Small intestine (tissue), 7 donors: ENCODE measurements around the gene ENOX1. TPM values are rescaled to one million over a fixed set of nuclear protein-coding genes. Genes with fewer than 3 reads are reported as not detected.
A peak's percentile ranks its signal among the peaks of the same experiment; 100 is the strongest.

Experiments
- DNase-seq, 2 donors: peaks; one replicate each; pipeline versions ENCODE4 v3.0.0 to v3.0.0-alpha.2; 2013
- FAIRE-seq: peaks from 2 replicates; lab custom pipeline; 2012; peaks lifted over from hg19 to GRCh38; lab: Jason Lieb, UNC
- H3K27ac ChIP-seq, 3 donors: one replicate each; pipeline ENCODE4 v1.5.1; 2013; ENCODE audit warnings: low read length in 2 of 3, mild to moderate bottlenecking in 2 of 3, control low read depth in 1 of 3, inconsistent platforms in 1 of 3, low read depth in 1 of 3, moderate library complexity in 1 of 3
- H3K27me3 ChIP-seq, 3 donors: one replicate each; pipeline ENCODE4 v1.6.1; 2013; ENCODE audit warnings: low read length in 3 of 3, inconsistent platforms in 1 of 3; ENCODE audit not compliant: control insufficient read depth in 3 of 3, insufficient read depth in 3 of 3
- H3K36me3 ChIP-seq, 3 donors: one replicate each; pipeline ENCODE4 v1.6.1; 2013; ENCODE audit warnings: low read length in 3 of 3, inconsistent platforms in 1 of 3, low read depth in 1 of 3, mild to moderate bottlenecking in 1 of 3, moderate library complexity in 1 of 3; ENCODE audit not compliant: control insufficient read depth in 3 of 3, insufficient read depth in 2 of 3
- H3K4me1 ChIP-seq, 3 donors: one replicate each; pipeline ENCODE4 v1.6.1; 2013; ENCODE audit warnings: low read length in 2 of 3, inconsistent platforms in 1 of 3, low read depth in 1 of 3, mild to moderate bottlenecking in 1 of 3, moderate library complexity in 1 of 3; ENCODE audit not compliant: control insufficient read depth in 3 of 3, insufficient read depth in 2 of 3
- H3K4me3 ChIP-seq, 3 donors: one replicate each; pipeline ENCODE4 v1.5.1; 2013; ENCODE audit warnings: low read length in 3 of 3, control low read depth in 1 of 3, inconsistent platforms in 1 of 3, low read depth in 1 of 3, mild to moderate bottlenecking in 1 of 3, moderate library complexity in 1 of 3
- H3K9me3 ChIP-seq, 2 donors: one replicate each; pipeline ENCODE4 v1.6.1; 2013; ENCODE audit warnings: low read depth in 1 of 2, low read length in 1 of 2; ENCODE audit not compliant: control insufficient read depth in 2 of 2, insufficient read depth in 1 of 2
- WGBS, 3 donors: extraction: QIAGEN DNeasy Blood & Tissue Kit; methylation state at CpG; one replicate each; pipeline ENCODE4 v1.1.7; 2013; 5-methylcytosine and 5-hydroxymethylcytosine counted together
- polyA plus RNA-seq, 4 donors: library from polyadenylated mRNA; stranded (reverse) in 3 of 4; unstranded in 1 of 4; fragments of 200-250 nt in 3 of 4; fragments of 120-200 nt in 1 of 4; gene quantifications; one replicate each; pipeline versions ENCODE4 v1.2.1 to v1.2.3, GENCODE V29; 2013
- donor health status: healthy with polysubstance abuse.
- donor health status: control.
- donor health status: control.
- donor health status: Bipolar disorder and iron deficiency.
- donor health status: healthy.

The ENOX1 gene
- polyA plus RNA-seq, 4 donors: 0.27 to 0.87 (median 0.72) TPM; not detected in 1

DNA sequence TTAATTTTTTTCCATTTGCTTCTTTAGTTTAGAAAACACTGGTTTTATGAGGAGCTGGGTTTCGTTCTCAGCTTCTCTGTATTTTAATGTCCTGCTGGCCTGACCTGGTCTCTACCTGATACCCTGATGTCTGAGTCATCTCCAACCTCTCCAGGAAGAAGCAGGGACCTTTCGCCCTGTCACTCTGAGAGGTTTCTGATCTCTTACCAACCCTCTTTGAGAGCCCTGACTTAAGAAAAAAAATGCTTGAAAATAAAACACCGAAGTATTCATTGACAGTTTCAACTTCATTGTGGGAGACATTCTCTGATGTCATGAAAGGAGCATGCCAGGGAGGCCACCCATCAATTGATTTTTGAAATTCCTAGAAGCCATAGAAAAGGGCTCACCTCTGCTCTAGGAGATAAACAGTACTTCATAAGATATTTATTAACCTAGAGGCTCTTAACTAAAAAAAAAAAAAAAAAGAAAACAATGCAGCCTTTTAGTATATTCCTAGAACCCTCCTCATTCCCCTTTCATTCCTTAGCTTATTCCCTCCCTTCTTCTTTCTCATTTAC, 234.8 kb downstream of the ENOX1 start:
- Histone ChIP-seq H3K27me3 (no peaks in the 10 kb centered on the region), H3K36me3 (no peaks in the 10 kb centered on the region), H3K4me3 (no peak overlapping the region), H3K27ac (peak overlapping the region in 1 of 3 donors; percentile 49), H3K9me3 (no peaks in the 10 kb centered on the region), H3K4me1 (peaks cover 0 to 10% (median 0%) of the 10 kb centered on the region in 3 donors)
- FAIRE-seq: no peak
- 52 to 69% (median 61%) methylated on average over 3 of the region's 3 CpGs for WGBS, 3 donors
- peak in 1 of 2 donors; percentile 38 for DNase-seq

DNA sequence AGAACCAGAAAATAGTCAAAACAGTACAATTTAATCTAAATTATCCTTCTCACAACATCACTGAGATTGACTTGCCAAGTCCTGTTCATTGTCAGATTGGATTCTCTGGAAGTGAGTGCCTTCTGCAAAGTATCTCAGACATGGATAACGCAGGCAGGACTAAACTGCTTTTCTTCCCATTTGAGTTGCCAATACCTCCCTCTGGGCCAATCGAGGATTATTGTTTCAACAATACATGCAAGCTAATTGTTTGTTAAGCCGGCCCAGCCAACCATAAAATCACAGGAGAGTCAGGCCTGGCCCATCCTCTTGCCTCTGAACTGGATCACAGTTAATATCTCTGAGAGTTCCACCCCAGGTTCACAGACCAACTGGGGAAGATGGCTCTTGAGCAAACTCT, 240.0 kb downstream of the ENOX1 start:
- no peak overlapping the region for H3K27ac ChIP-seq
- peaks cover 0 to 3% of the 10 kb centered on the region in 2 donors for H3K9me3 ChIP-seq
- FAIRE-seq (no peak), DNase-seq (no peak)
- no peaks in the 10 kb centered on the region for H3K27me3 ChIP-seq
- H3K36me3 ChIP-seq: no peaks in the 10 kb centered on the region
- no peak overlapping the region for H3K4me3 ChIP-seq
- H3K4me1 ChIP-seq: peaks cover 0 to 5% (median 0%) of the 10 kb centered on the region in 3 donors
- WGBS, 3 donors: 42 to 60% (median 58%) methylated on average over 3 of the region's 3 CpGs

DNA sequence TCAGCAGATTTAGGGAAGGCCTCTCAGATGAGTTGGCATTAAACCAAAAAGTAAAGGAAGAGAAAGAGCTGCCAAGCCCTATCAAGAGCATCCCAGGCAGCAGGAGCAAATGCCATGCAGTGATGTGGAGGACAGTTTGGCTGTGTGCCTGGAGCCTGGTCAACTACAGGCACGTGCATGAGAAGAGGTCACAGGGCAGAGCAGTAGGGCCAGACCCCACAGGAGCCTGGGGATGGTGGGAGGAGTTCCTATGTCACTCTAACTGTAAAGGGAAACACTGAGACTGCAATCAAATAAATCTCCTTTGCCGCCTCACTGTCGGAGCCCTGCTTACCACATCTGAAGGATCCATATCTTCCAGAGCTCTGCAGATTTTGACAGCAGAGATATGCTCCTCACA, 240.5 kb downstream of the ENOX1 start:
- Histone ChIP-seq H3K4me1 (peaks cover 0 to 3% (median 0%) of the 10 kb centered on the region in 3 donors), H3K27ac (no peak overlapping the region), H3K4me3 (no peak overlapping the region), H3K36me3 (no peaks in the 10 kb centered on the region), H3K9me3 (peaks cover 0 to 3% of the 10 kb centered on the region in 2 donors), H3K27me3 (no peaks in the 10 kb centered on the region)
- no peak for DNase-seq
- no peak for FAIRE-seq
- 49 to 69% (median 62%) methylated on average over 3 of the region's 3 CpGs for WGBS, 3 donors

DNA sequence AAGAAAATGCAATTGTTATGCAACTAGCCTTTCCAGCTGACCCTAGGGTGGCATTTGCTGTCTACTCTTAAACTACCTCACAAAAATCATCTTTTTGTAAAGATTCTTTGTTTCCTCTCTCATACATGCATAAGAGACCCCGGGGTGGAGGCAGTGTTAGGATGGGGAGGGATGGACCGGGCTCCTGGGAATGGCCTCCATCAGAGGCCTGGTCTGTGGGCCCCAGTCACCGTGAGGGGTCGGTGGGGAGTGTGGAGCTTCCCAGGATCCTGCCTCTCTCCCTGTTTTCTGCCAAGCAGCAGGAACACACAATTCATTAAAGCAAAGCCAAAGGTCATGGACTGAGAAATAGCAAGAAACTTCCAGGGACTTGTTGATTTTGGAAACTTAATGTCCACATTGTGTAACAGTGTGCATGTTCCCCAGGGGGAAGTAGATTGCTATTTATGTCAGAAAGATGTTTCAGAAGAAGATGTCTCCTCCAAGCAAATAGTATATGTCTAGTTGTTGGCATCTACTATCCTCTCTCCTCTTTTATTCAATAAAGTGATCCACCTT, 241.4 kb downstream of the ENOX1 start:
- peaks cover 0 to 3% of the 10 kb centered on the region in 2 donors for H3K9me3 ChIP-seq
- FAIRE-seq (no peak), DNase-seq (no peak)
- 77 to 92% (median 90%) methylated on average over 4 of the region's 4 CpGs for WGBS, 3 donors
- H3K27ac ChIP-seq: no peak overlapping the region
- H3K27me3 ChIP-seq: no peaks in the 10 kb centered on the region
- no peaks in the 10 kb centered on the region for H3K4me1 ChIP-seq
- H3K4me3 ChIP-seq: no peak overlapping the region
- no peaks in the 10 kb centered on the region for H3K36me3 ChIP-seq

DNA sequence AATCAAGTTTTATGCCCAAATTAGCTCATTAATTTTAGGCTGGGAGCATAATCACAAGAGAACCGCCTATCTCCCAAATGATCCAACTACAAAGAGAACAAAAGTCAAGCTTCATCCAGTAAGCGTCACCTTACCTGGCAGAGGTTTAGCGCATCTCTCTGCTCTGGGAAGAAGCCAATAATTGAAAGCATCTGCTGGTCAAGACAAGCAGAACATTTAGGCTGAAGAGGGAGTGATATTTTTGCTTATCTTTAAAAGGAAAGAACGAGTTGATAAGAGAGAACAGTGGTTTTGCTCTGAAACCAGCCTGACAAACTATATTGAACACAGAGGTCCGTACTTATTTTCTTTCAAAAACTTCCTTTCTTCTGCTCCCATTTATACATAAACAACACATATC, 242.1 kb downstream of the ENOX1 start:
- no peak overlapping the region for H3K4me3 ChIP-seq
- DNase-seq: no peak
- H3K27ac ChIP-seq: no peak overlapping the region
- H3K9me3 ChIP-seq: peaks cover 0 to 3% of the 10 kb centered on the region in 2 donors
- 80 to 89% (median 81%) methylated on average over 5 of the region's 5 CpGs for WGBS, 3 donors
- no peaks in the 10 kb centered on the region for H3K4me1 ChIP-seq
- no peaks in the 10 kb centered on the region for H3K27me3 ChIP-seq
- H3K36me3 ChIP-seq: no peaks in the 10 kb centered on the region
- FAIRE-seq: no peak

DNA sequence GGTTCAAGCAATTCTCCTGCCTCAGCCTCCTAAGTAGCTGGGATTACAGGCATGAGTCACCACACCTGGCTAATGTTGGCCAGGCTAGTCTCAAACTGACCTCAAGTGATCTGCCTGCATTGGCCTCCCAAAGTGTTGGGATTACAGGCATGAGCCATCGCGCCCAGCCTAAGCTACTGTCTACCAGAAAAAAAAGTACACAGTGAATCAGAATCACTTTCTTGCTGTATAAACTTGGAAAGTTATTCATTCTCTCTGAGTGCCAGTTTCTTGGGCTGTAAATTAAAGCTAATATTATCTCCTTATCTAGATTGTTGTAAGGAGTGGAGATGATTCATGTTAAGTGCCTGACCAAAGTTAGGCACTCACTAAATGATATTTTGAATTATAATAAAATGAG, 242.8 kb downstream of the ENOX1 start:
- 91 to 100% (median 97%) methylated on average over 2 of the region's 2 CpGs for WGBS, 3 donors
- no peak for FAIRE-seq
- peaks cover 0 to 3% of the 10 kb centered on the region in 2 donors for H3K9me3 ChIP-seq
- DNase-seq: no peak
- H3K27me3 ChIP-seq: no peaks in the 10 kb centered on the region
- no peak overlapping the region for H3K4me3 ChIP-seq
- no peaks in the 10 kb centered on the region for H3K36me3 ChIP-seq
- no peak overlapping the region for H3K27ac ChIP-seq
- no peaks in the 10 kb centered on the region for H3K4me1 ChIP-seq

DNA sequence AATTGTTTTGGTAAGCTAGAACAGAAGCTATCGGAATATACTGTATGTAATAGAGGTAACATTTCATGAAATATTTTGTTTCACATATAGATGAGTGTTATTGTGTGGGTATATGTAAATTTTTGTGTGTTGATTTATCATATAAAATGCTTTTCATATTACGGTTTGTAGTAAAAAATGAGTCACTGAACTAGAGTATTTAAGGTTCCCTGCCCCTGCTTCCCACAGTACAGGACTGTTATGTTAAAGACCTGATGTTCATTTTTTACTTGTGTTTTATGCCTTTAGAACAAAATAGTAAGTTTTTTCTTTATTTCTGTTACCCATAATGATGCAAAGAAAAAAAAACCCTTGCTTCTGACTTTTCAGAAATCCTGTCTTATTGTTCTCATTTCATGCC, 243.4 kb downstream of the ENOX1 start:
- 90 to 92% (median 90%) methylated on average over 2 of the region's 2 CpGs for WGBS, 3 donors
- FAIRE-seq: no peak

DNA sequence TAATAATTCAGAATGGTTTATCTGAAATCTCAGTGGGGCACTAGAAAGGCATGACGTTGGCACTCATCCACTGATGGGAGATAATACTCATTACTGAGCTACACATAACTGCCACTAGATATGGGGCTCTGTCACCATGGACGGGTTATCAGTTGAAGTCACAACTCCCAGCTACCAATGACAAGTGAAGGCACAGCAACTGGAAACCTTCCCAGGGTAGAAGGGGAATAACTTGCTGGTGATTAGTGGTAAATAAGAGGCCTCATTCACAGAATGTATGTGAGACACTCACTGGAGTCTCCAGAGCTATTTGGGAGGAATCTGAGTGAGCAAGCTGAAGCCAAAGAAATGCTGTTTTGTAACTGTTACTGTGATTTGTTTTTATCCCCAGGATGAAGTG, 249.6 kb downstream of the ENOX1 start:
- no peaks in the 10 kb centered on the region for H3K4me1 ChIP-seq
- no peak for FAIRE-seq
- WGBS, 3 donors: 16 to 48% (median 35%) methylated on average over 2 of the region's 2 CpGs

More for the DNA sequence above, 243.4 kb downstream of the ENOX1 start:
- H3K4me3 ChIP-seq: no peak overlapping the region
- DNase-seq: no peak
- H3K36me3 ChIP-seq: no peaks in the 10 kb centered on the region
- peaks cover 0 to 3% of the 10 kb centered on the region in 2 donors for H3K9me3 ChIP-seq
- H3K4me1 ChIP-seq: no peaks in the 10 kb centered on the region
- H3K27ac ChIP-seq: no peak overlapping the region
- no peaks in the 10 kb centered on the region for H3K27me3 ChIP-seq

DNA sequence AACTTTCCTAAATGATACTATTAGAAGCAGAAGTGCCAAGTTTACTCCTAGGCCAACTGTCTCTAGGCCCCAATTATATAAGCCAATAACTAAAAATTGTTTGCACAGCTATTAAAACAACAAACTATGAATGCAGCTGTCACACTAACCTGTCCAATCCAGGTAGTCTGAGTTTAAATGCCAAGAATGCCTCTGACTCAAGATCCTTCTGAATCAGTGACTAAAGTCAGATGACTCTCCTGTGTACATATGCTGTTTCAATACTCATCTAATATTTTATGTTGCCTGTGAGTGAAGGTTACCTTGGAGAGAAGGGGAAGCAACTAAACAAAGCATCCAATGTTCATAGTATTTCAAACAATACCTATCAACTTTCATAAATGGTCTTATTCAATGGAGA, 257.0 kb downstream of the ENOX1 start:
- H3K27ac ChIP-seq: no peak overlapping the region
- no peak overlapping the region for H3K4me3 ChIP-seq
- DNase-seq: no peak
- FAIRE-seq: no peak
- H3K4me1 ChIP-seq: no peaks in the 10 kb centered on the region
- H3K36me3 ChIP-seq: no peaks in the 10 kb centered on the region
- peaks cover 0 to 2% (median 0%) of the 10 kb centered on the region in 3 donors for H3K27me3 ChIP-seq
- H3K9me3 ChIP-seq: no peaks in the 10 kb centered on the region

More for the DNA sequence above, 249.6 kb downstream of the ENOX1 start:
- no peak for DNase-seq
- H3K27me3 ChIP-seq: no peaks in the 10 kb centered on the region
- no peak overlapping the region for H3K4me3 ChIP-seq
- H3K27ac ChIP-seq: no peak overlapping the region
- no peaks in the 10 kb centered on the region for H3K36me3 ChIP-seq
- H3K9me3 ChIP-seq: no peaks in the 10 kb centered on the region
